Sigmoid colon (tissue), 3 donors: ENCODE measurements around the gene MCF2L.

Experiments used
- CTCF ChIP-seq, 4 experiments: fragments of 450-650 bp in 3 of 4; fragments of 200-600 bp in 1 of 4; IDR thresholded peaks; one replicate each; pipeline ENCODE4 v1.5.1; 2016 to 2019; ENCODE audit warnings: antibody characterized with exemption in 4 of 4, mild to moderate bottlenecking in 3 of 4, moderate library complexity in 2 of 4
- POLR2A ChIP-seq, 2 donors: fragments of 450-650 bp; IDR thresholded peaks; one replicate each; pipeline ENCODE4 v1.6.1; 2016; ENCODE audit warnings: antibody characterized with exemption in 2 of 2, mild to moderate bottlenecking in 2 of 2, moderate library complexity in 2 of 2

GRCh38 chr13:113103646-113104045 is 134.6 kb downstream of the MCF2L start:
- no peak for TF ChIP-seq POLR2A (IDR thresholded peaks at IDR 0.05)
- no peak for TF ChIP-seq CTCF (IDR thresholded peaks at IDR 0.05)
